ENCODE results near the gene BNC2. TPM values are rescaled to one million over a fixed set of nuclear protein-coding genes. Genes with fewer than 3 reads are reported as not detected.

BNC2 gene
- total and polyA plus RNA-seq, 4 experiments from 2014 or later: not detected

DNA sequence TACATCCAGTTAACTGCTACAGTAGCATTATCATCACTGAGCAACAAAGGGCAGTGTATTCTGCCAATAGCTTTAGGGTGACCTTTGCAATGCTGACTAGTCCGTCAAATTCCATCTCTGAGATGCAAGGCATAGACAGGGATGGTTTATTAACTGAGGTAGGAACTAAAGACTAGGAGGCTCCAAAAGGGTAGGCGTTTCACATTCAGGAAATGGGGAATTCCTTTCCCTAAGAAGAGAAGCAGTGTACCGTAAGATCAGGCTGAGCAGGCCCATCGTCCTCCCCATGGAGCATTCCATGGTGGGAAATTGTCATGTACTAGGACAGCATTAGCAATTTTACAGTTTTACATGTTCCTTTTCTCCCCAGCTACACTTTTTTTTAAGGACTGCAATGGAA lies 157.7 kb downstream of the BNC2 start:
- H3K4me3 ChIP-seq (ENCODE audit: low read length in 2 of 2): no peak overlapping the region
- no peaks in the 10 kb centered on the region for H3K4me1 Mint-ChIP-seq
- no peaks in the 10 kb centered on the region for H3K36me3 ChIP-seq (ENCODE audit: insufficient read depth, low read length)
- peaks cover 0 to 11% (median 4%) of the 10 kb centered on the region in 8 donors for H3K9me3 Mint-ChIP-seq
- H3K36me3 Mint-ChIP-seq: no peaks in the 10 kb centered on the region
- ChIA-PET CTCF (ENCODE audit: partially characterized antibody) (no interaction called here), POLR2A (ENCODE audit: partially characterized antibody) (no interaction called here)
- H3K27ac Mint-ChIP-seq: no peak overlapping the region
- H3K27ac ChIP-seq (ENCODE audit: low read depth, low read length): no peak overlapping the region
- no peaks in the 10 kb centered on the region for H3K27me3 ChIP-seq (ENCODE audit: insufficient read depth, low read length)
- H3K27me3 Mint-ChIP-seq: no peaks in the 10 kb centered on the region
- no peak overlapping the region for H3K4me3 Mint-ChIP-seq
- no peaks in the 10 kb centered on the region for H3K9me3 ChIP-seq (ENCODE audit: control insufficient read depth in 1 of 2, low read length in 2 of 2)
- no peak for DNase-seq
- intact Hi-C loops (cut with micrococcal nuclease): no loop called here
- no peaks in the 10 kb centered on the region for H3K4me1 ChIP-seq (ENCODE audit: insufficient read depth, low read length)

DNA sequence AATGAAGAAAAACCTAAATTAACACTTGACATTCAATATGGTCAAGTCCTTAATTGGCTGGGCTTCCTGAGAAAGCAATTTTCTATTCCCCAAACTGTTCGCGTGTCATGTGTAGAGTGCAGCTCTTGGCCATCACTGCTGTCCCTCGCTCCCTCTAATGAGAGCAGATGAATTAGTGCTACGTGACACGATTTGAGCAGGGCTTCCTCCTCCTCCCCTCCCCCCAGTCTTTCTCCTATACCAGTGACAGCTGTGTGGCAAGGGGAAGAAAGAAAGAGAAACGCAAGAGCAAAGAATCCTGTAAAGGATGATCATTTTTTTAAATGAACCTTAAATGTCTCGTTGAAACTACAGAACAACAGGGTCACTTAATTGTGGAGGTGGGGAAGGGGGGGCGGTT lies 159.6 kb downstream of the BNC2 start:
- no peak overlapping the region for H3K27ac Mint-ChIP-seq
- no peaks in the 10 kb centered on the region for H3K36me3 Mint-ChIP-seq
- peaks cover 0 to 10% (median 5%) of the 10 kb centered on the region in 8 donors for H3K9me3 Mint-ChIP-seq
- no peaks in the 10 kb centered on the region for H3K27me3 Mint-ChIP-seq
- ChIA-PET CTCF (ENCODE audit: partially characterized antibody) (no interaction called here), POLR2A (ENCODE audit: partially characterized antibody) (no interaction called here)
- H3K4me3 Mint-ChIP-seq: no peak overlapping the region
- H3K4me1 ChIP-seq (ENCODE audit: insufficient read depth, low read length): no peaks in the 10 kb centered on the region
- intact Hi-C loops (cut with micrococcal nuclease): no loop called here
- no peaks in the 10 kb centered on the region for H3K36me3 ChIP-seq (ENCODE audit: insufficient read depth, low read length)
- no peak overlapping the region for H3K27ac ChIP-seq (ENCODE audit: low read depth, low read length)
- H3K27me3 ChIP-seq (ENCODE audit: insufficient read depth, low read length): no peaks in the 10 kb centered on the region
- no peaks in the 10 kb centered on the region for H3K9me3 ChIP-seq (ENCODE audit: control insufficient read depth in 1 of 2, low read length in 2 of 2)
- no peak overlapping the region for H3K4me3 ChIP-seq (ENCODE audit: low read length in 2 of 2)
- H3K4me1 Mint-ChIP-seq: no peaks in the 10 kb centered on the region
- no peak for DNase-seq

DNA sequence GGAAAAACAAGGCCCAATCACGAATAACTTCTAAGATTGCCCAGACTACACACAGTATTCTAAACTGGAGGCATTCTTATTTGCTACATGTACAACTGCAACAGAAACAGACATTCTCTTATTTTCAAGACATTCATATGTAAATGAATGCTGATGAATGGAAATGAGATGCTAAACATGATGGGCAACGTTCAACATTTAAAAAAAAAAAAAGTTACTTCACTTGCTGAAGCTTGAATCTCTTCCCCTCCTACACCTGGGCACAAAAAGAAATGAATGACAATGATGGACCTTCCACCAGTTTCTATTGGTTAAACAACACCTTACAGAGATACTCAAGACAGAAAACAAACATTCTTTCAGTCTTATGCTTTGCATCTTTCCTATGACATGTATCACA lies 160.5 kb downstream of the BNC2 start:
- DNase-seq: no peak
- Histone ChIP-seq H3K4me3 (ENCODE audit: low read length in 2 of 2) (no peak overlapping the region), H3K27ac (ENCODE audit: low read depth, low read length) (no peak overlapping the region), H3K9me3 (ENCODE audit: control insufficient read depth in 1 of 2, low read length in 2 of 2) (no peaks in the 10 kb centered on the region), H3K36me3 (ENCODE audit: insufficient read depth, low read length) (no peaks in the 10 kb centered on the region), H3K4me1 (ENCODE audit: insufficient read depth, low read length) (no peaks in the 10 kb centered on the region), H3K27me3 (ENCODE audit: insufficient read depth, low read length) (no peaks in the 10 kb centered on the region)
- H3K27me3 Mint-ChIP-seq: no peaks in the 10 kb centered on the region
- ChIA-PET CTCF (ENCODE audit: partially characterized antibody) (no interaction called here), POLR2A (ENCODE audit: partially characterized antibody) (no interaction called here)
- no peak overlapping the region for H3K4me3 Mint-ChIP-seq
- H3K4me1 Mint-ChIP-seq: no peaks in the 10 kb centered on the region
- no peak overlapping the region for H3K27ac Mint-ChIP-seq
- intact Hi-C loops (cut with micrococcal nuclease): no loop called here
- peaks cover 0 to 10% (median 6%) of the 10 kb centered on the region in 8 donors for H3K9me3 Mint-ChIP-seq
- no peaks in the 10 kb centered on the region for H3K36me3 Mint-ChIP-seq

DNA sequence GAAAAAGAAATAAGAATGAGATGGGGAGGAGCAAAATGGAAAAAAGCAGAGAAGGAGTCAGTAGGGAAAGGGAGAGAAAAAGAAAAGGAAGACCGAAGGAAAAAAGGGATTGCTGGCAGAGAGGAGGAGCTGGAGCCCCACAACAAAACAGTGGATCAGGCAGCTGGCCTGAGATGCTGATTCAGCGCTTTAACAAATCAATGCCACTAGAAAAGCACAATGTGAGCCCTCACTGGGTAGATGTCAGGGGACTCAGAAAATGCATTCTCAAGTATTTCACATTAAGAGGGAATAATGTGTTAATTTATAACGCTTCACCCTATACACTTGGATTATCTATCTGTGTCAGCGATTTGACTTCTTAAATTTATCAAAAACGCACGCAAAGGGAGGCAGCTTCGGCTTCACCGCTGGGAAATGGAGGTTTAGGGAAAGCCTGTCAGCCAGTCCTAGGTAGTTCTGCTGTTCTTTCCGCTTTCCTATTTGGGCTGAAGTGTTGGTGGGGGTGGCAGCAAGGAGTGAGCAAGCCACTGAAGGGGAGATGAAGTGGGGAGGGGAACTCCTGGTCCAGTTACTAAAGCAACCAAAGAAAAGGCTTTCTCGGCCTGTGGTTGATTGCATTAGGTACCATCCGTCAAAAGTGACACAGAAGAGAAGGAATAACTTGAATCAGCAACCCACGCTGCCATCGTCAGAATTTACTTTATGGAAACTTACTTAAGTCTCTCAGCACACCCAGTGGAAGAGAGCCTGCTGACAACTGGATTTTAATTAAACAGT lies 161.6 kb downstream of the BNC2 start:
- Histone ChIP-seq H3K4me3 (ENCODE audit: low read length in 2 of 2) (no peak overlapping the region), H3K36me3 (ENCODE audit: insufficient read depth, low read length) (no peaks in the 10 kb centered on the region), H3K27ac (ENCODE audit: low read depth, low read length) (no peak overlapping the region), H3K4me1 (ENCODE audit: insufficient read depth, low read length) (no peaks in the 10 kb centered on the region), H3K9me3 (ENCODE audit: control insufficient read depth in 1 of 2, low read length in 2 of 2) (no peaks in the 10 kb centered on the region), H3K27me3 (ENCODE audit: insufficient read depth, low read length) (no peaks in the 10 kb centered on the region)
- no peak overlapping the region for H3K27ac Mint-ChIP-seq
- peaks cover 0 to 10% (median 6%) of the 10 kb centered on the region in 8 donors for H3K9me3 Mint-ChIP-seq
- ChIA-PET POLR2A (ENCODE audit: partially characterized antibody) (no interaction called here), CTCF (ENCODE audit: partially characterized antibody) (no interaction called here)
- H3K36me3 Mint-ChIP-seq: no peaks in the 10 kb centered on the region
- H3K4me1 Mint-ChIP-seq: no peaks in the 10 kb centered on the region
- H3K4me3 Mint-ChIP-seq: no peak overlapping the region
- intact Hi-C loops (cut with micrococcal nuclease): no loop called here
- DNase-seq: no peak
- no peaks in the 10 kb centered on the region for H3K27me3 Mint-ChIP-seq

DNA sequence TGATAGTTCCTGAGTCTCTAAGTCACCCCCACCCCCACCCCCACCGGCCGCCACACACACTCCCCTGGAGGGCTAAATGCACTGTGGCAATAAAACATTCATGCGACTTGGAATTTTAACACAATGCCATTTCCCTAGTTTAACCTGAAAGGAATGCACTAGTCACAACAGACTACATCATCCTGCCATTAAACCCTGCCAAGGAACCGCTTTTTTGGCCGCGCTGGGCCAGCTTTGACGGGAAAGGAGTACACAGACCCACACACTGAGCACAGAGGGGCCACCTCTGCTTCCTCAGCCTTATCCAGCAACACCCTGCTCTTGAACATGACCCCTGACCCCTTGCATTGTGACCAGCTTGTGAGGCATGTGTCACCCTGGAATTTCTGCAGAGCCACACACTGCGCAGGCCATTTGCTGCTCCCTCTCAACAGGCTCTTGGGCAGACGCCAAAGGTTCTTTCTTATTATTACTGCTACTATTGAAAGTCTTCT lies 165.3 kb downstream of the BNC2 start:
- peaks cover 0 to 10% (median 6%) of the 10 kb centered on the region in 8 donors for H3K9me3 Mint-ChIP-seq
- Histone ChIP-seq H3K27me3 (ENCODE audit: insufficient read depth, low read length) (no peaks in the 10 kb centered on the region), H3K27ac (ENCODE audit: low read depth, low read length) (no peak overlapping the region), H3K4me3 (ENCODE audit: low read length in 2 of 2) (no peak overlapping the region), H3K4me1 (ENCODE audit: insufficient read depth, low read length) (no peaks in the 10 kb centered on the region), H3K36me3 (ENCODE audit: insufficient read depth, low read length) (no peaks in the 10 kb centered on the region), H3K9me3 (ENCODE audit: control insufficient read depth in 1 of 2, low read length in 2 of 2) (no peaks in the 10 kb centered on the region)
- H3K27ac Mint-ChIP-seq: no peak overlapping the region
- CTCF ChIA-PET (ENCODE audit: partially characterized antibody): no interaction called here
- H3K4me3 Mint-ChIP-seq: no peak overlapping the region
- no peaks in the 10 kb centered on the region for H3K27me3 Mint-ChIP-seq
- POLR2A ChIA-PET (ENCODE audit: partially characterized antibody): no interaction called here
- intact Hi-C loops (cut with micrococcal nuclease): no loop called here
- H3K4me1 Mint-ChIP-seq: no peaks in the 10 kb centered on the region
- no peak for DNase-seq
- H3K36me3 Mint-ChIP-seq: no peaks in the 10 kb centered on the region

DNA sequence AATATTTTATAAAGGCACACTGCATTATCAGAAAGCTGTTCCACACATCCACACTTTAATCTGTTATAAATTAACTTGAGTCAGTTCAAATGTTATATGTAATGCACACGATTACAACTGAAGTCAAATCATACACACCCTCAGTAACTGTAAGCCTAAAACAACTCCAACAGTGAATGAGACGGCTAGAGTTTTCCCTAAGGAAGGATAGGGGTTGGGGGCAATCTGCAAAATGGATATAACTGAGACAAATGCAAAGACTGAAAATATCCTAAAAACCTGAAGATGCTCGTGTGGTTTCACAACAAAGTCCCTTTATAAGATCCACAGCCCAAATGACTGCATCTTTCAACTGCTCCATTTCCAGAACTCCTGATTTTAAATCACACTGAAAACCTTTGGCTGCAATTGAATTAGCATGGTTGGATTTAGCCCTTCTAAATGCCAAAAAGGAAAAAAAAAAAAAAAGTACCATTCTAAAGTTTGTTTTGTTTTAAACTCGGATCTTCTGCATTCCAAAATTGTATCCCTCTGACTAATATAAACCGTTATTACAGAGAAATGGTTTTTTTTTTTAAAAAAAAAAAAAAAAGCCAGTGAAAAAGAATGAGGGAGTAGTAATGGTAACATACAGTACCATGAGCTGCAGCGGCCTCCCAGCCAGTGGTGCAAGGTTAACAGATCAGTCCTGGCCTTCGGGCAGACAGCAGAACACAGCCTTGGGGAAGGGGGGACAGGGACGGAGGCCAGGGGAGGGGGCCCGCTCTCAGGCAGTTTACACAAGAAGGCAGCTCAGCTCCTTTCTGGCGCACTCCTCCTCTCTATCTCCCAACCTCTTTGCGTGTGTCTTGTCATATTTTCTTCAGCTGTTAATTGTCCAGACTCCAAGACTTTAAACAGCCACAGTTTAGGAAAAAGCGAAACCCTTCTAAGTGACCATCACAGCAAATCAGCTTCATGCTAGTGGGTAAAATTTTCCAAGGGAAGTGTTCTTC lies 166.1 kb downstream of the BNC2 start:
- H3K36me3 ChIP-seq (ENCODE audit: insufficient read depth, low read length): no peaks in the 10 kb centered on the region
- H3K9me3 ChIP-seq (ENCODE audit: control insufficient read depth in 1 of 2, low read length in 2 of 2): no peaks in the 10 kb centered on the region
- POLR2A ChIA-PET (ENCODE audit: partially characterized antibody): no interaction called here
- H3K4me1 ChIP-seq (ENCODE audit: insufficient read depth, low read length): no peaks in the 10 kb centered on the region
- no peak overlapping the region for H3K27ac ChIP-seq (ENCODE audit: low read depth, low read length)
- Mint-ChIP-seq H3K4me3 (no peak overlapping the region), H3K36me3 (no peaks in the 10 kb centered on the region), H3K4me1 (no peaks in the 10 kb centered on the region), H3K27ac (no peak overlapping the region), H3K27me3 (no peaks in the 10 kb centered on the region), H3K9me3 (peaks cover 0 to 10% (median 6%) of the 10 kb centered on the region in 8 donors)
- CTCF ChIA-PET (ENCODE audit: partially characterized antibody): no interaction called here
- intact Hi-C loops (cut with micrococcal nuclease): no loop called here
- DNase-seq: no peak
- H3K4me3 ChIP-seq (ENCODE audit: low read length in 2 of 2): no peak overlapping the region
- no peaks in the 10 kb centered on the region for H3K27me3 ChIP-seq (ENCODE audit: insufficient read depth, low read length)

DNA sequence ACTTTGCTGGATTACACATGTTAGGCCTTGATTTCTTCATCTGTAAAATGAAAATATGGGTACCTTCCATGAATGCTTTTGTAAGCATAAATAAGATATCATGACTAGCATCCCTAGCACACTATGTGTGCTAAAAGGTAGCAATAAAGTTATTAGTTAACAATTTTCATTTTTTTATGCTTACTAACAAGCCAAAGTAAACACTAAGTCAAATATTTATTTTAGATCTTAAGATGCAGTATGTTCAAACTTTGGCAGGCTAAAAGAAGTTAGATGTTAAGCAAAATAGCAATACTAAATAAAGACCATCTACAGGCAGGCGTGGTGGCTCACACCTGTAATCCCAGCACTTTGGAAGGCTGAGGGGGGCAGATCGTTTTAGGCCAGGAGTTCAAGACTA lies 169.1 kb downstream of the BNC2 start:
- no peak for DNase-seq
- Mint-ChIP-seq H3K4me1 (no peaks in the 10 kb centered on the region), H3K27ac (no peak overlapping the region), H3K9me3 (peaks cover 0 to 6% (median 4%) of the 10 kb centered on the region in 8 donors), H3K4me3 (no peak overlapping the region), H3K36me3 (no peaks in the 10 kb centered on the region), H3K27me3 (no peaks in the 10 kb centered on the region)
- no peak overlapping the region for H3K27ac ChIP-seq (ENCODE audit: low read depth, low read length)
- no peaks in the 10 kb centered on the region for H3K36me3 ChIP-seq (ENCODE audit: insufficient read depth, low read length)
- H3K9me3 ChIP-seq (ENCODE audit: control insufficient read depth in 1 of 2, low read length in 2 of 2): no peaks in the 10 kb centered on the region
- intact Hi-C loops (cut with micrococcal nuclease): no loop called here
- H3K27me3 ChIP-seq (ENCODE audit: insufficient read depth, low read length): no peaks in the 10 kb centered on the region
- no peaks in the 10 kb centered on the region for H3K4me1 ChIP-seq (ENCODE audit: insufficient read depth, low read length)
- no peak overlapping the region for H3K4me3 ChIP-seq (ENCODE audit: low read length in 2 of 2)
- CTCF ChIA-PET (ENCODE audit: partially characterized antibody): no interaction called here
- POLR2A ChIA-PET (ENCODE audit: partially characterized antibody): no interaction called here

All from CD4-positive, alpha-beta memory T cell (primary cell).